Calu3 (cell line): ENCODE measurements around the gene VSX1. TPM values are rescaled to one million over a fixed set of nuclear protein-coding genes. Genes with fewer than 3 reads are reported as not detected.

ENCODE experiments used
- BruUV-seq: library from RNA; stranded (reverse); fragments of 400-500 nt; replicated peaks from 2 replicates; lab custom pipeline; 2021; lab: Mats Ljungman, UMichigan
- CTCF ChIA-PET: fragments of 300-600 bp; sonication (Branson Sonifier 250); formaldehyde crosslinking; loops from one replicate; lab custom pipeline; 2022; ENCODE audit warnings: antibody characterized with exemption; lab: Charles Lee
- DNase-seq: peaks from one replicate; pipeline ENCODE4 v3.0.0; 2022
- H3K27ac Mint-ChIP-seq: one replicate; pipeline ENCODE4 v1.8.0; 2022; ENCODE audit warnings: mixed read lengths; ENCODE audit not compliant: unreplicated experiment
- H3K27me3 Mint-ChIP-seq: one replicate; pipeline ENCODE4 v1.8.0; 2022; ENCODE audit warnings: mixed read lengths; ENCODE audit not compliant: unreplicated experiment
- H3K36me3 Mint-ChIP-seq: one replicate; pipeline ENCODE4 v1.8.0; 2022; ENCODE audit warnings: mild to moderate bottlenecking, moderate library complexity, mixed read lengths; ENCODE audit not compliant: insufficient read depth, unreplicated experiment
- H3K4me1 Mint-ChIP-seq: one replicate; pipeline ENCODE4 v1.8.0; 2022; ENCODE audit warnings: mild to moderate bottlenecking, low read depth, mixed read lengths; ENCODE audit not compliant: unreplicated experiment
- H3K4me3 Mint-ChIP-seq: one replicate; pipeline ENCODE4 v1.8.0; 2022; ENCODE audit warnings: mild to moderate bottlenecking, low read depth, moderate library complexity, mixed read lengths; ENCODE audit not compliant: unreplicated experiment
- H3K9me3 Mint-ChIP-seq: one replicate; pipeline ENCODE4 v1.8.0; 2022; ENCODE audit warnings: low read depth, mixed read lengths; ENCODE audit not compliant: unreplicated experiment
- CTCF ChIP-seq: fragments of 200-600 bp; IDR thresholded peaks from one replicate; pipeline ENCODE4 v1.8.0; 2022; ENCODE audit warnings: antibody characterized with exemption; ENCODE audit not compliant: unreplicated experiment
- intact Hi-C: fragments of 100-400 bp; cut with micrococcal nuclease; formaldehyde crosslinking; loops from one replicate; pipeline ENCODE4 v1.10.0; 2022; ENCODE audit not compliant: unreplicated experiment
- total RNA-seq: library from RNA; stranded (reverse); gene quantifications from 2 replicates; pipeline ENCODE4 v1.2.3, GENCODE V29; 2022

The VSX1 gene
- total RNA-seq, 1 experiment from 2014 or later, result not detected

DNA sequence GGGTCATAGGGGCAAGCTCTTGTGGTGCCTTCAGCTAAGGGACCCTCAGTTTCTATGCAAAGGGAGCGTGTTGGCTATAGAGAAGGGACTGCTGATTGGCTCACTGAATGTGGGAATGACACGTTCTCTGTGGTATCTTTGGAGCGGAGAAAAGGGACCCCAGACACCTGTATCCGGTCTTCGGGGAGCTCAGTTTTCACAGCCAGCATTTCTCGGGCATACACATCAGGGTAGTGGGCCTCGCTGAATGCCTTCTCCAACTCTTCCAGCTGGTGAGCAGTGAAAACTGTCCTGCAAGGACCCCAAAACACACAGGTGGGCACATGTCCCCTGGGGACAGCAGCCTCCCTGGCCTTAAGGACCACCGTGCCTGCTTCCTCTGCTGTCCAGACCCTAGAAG, 3.3 kb downstream of the VSX1 start:
- no peaks in the 10 kb centered on the region for H3K27me3 Mint-ChIP-seq
- no peaks in the 10 kb centered on the region for H3K9me3 Mint-ChIP-seq
- peaks cover 8% of the 10 kb centered on the region for H3K4me1 Mint-ChIP-seq
- no peak for TF ChIP-seq CTCF
- BruUV-seq, result no TSS peak
- no peak for DNase-seq
- H3K4me3 Mint-ChIP-seq, result no peak overlapping the region
- H3K36me3 Mint-ChIP-seq, result no peaks in the 10 kb centered on the region
- H3K27ac Mint-ChIP-seq, result no peak overlapping the region
- CTCF ChIA-PET, result interaction anchor here (0.7 kb wide), 1 partner anchor 29 kb away, joined by 3 read pairs; no protein-coding TSS in a partner anchor
- intact Hi-C loops, result loop anchor here (2.0 kb wide), 1 partner anchor 100 kb away; no protein-coding TSS in a partner anchor

- no peak for DNase-seq
- BruUV-seq, result no TSS peak
- no peaks in the 10 kb centered on the region for H3K9me3 Mint-ChIP-seq
- CTCF ChIA-PET, result no interaction called here
- H3K4me3 Mint-ChIP-seq, result peak overlapping the region; percentile 58
- intact Hi-C loops, result loop anchor here (2.0 kb wide), 1 partner anchor 101 kb away; no protein-coding TSS in a partner anchor
- no peak overlapping the region for H3K27ac Mint-ChIP-seq
- no peaks in the 10 kb centered on the region for H3K27me3 Mint-ChIP-seq
- TF ChIP-seq CTCF, result no peak
- no peaks in the 10 kb centered on the region for H3K36me3 Mint-ChIP-seq
- H3K4me1 Mint-ChIP-seq, result peaks cover 8% of the 10 kb centered on the region
Measured at GRCh38 chr20:25077610-25078169, 4.3 kb downstream of the VSX1 start.

GRCh38 chr20:25076731-25077609, 5.0 kb downstream of the VSX1 start:
- CTCF ChIA-PET, result no interaction called here
- Mint-ChIP-seq H3K4me1 (peaks cover 15% of the 10 kb centered on the region), H3K9me3 (no peaks in the 10 kb centered on the region), H3K4me3 (peak overlapping the region; percentile 58), H3K27ac (no peak overlapping the region), H3K27me3 (peaks cover under 1% of the 10 kb centered on the region), H3K36me3 (no peaks in the 10 kb centered on the region)
- BruUV-seq, result no TSS peak
- no peak for TF ChIP-seq CTCF
- intact Hi-C loops, result no loop called here
- peak; percentile 44 for DNase-seq

- CTCF ChIA-PET, result no interaction called here
- intact Hi-C loops, result no loop called here
- H3K27ac Mint-ChIP-seq, result no peak overlapping the region
- no peak overlapping the region for H3K4me3 Mint-ChIP-seq
- H3K27me3 Mint-ChIP-seq, result peaks cover 8% of the 10 kb centered on the region
- no peak for TF ChIP-seq CTCF
- peaks cover 21% of the 10 kb centered on the region for H3K4me1 Mint-ChIP-seq
- no TSS peak for BruUV-seq
- DNase-seq, result no peak
- no peaks in the 10 kb centered on the region for H3K9me3 Mint-ChIP-seq
- H3K36me3 Mint-ChIP-seq, result no peaks in the 10 kb centered on the region
Measured at GRCh38 chr20:25076201-25076600, 5.7 kb downstream of the VSX1 start.
